Stimulated activated CD8-positive, alpha-beta memory T cell treated with anti-CD3 and anti-CD28 coated beads, Interleukin-7, amount 100 ng/mL, for 4 hours (primary cell): ENCODE results near the gene CPEB4.

Experiments
- DNase-seq, 2 donors: peaks; one replicate each; pipeline ENCODE4 v3.0.0-alpha.2; 2020; ENCODE audit warnings: low read depth in 2 of 2

The CPEB4 gene

GRCh38 chr5:173887610-173888472 lies at the start of gene CPEB4:
Gene CPEB4 (plus strand): TSS chr5:173888349. CDS start chr5:173889734, 1,385 bp downstream.
- DNase-seq, result peak; percentile 96 to 97

- DNase-seq, result no peak
Observed at GRCh38 chr5:173839117-173839713, 48.9 kb upstream of the CPEB4 start.

GRCh38 chr5:173840111-173840983 lies 47.8 kb upstream of the CPEB4 start:
- no peak for DNase-seq

GRCh38 chr5:173841710-173842109 lies 46.4 kb upstream of the CPEB4 start:
- no peak for DNase-seq

- DNase-seq, result no peak
Observed at GRCh38 chr5:173843794-173844193, 44.4 kb upstream of the CPEB4 start.

GRCh38 chr5:173845321-173845720 lies 42.8 kb upstream of the CPEB4 start:
- no peak for DNase-seq

GRCh38 chr5:173846929-173847501 lies 41.1 kb upstream of the CPEB4 start:
- DNase-seq, result no peak

GRCh38 chr5:173848986-173849596 lies 39.1 kb upstream of the CPEB4 start:
- no peak for DNase-seq

GRCh38 chr5:173849908-173850307 lies 38.2 kb upstream of the CPEB4 start:
- no peak for DNase-seq

- DNase-seq, result no peak
Observed at GRCh38 chr5:173850659-173851058, 37.5 kb upstream of the CPEB4 start.

GRCh38 chr5:173851595-173852243 lies 36.4 kb upstream of the CPEB4 start:
- no peak for DNase-seq

GRCh38 chr5:173852790-173853359 lies 35.3 kb upstream of the CPEB4 start:
- no peak for DNase-seq

- no peak for DNase-seq
Observed at GRCh38 chr5:173853370-173854131, 34.6 kb upstream of the CPEB4 start.

- DNase-seq, result no peak
Observed at GRCh38 chr5:173855162-173855994, 32.8 kb upstream of the CPEB4 start.

GRCh38 chr5:173855995-173856656 lies 32.0 kb upstream of the CPEB4 start:
- no peak for DNase-seq

GRCh38 chr5:173857234-173857633 lies 30.9 kb upstream of the CPEB4 start:
- no peak for DNase-seq

GRCh38 chr5:173858021-173858669 lies 30.0 kb upstream of the CPEB4 start:
- DNase-seq, result no peak
